Esophagus squamous epithelium (tissue), 4 donors: ENCODE measurements around the gene SLC44A3.

Source experiments
- CTCF ChIP-seq, 6 experiments: fragments of 450-650 bp in 4 of 6; fragments of 200-600 bp in 2 of 6; sonication (generic) in 2 of 6; IDR thresholded peaks; one replicate each; pipeline ENCODE4 v1.5.1; 2016 to 2019; ENCODE audit warnings: antibody characterized with exemption in 6 of 6, mild to moderate bottlenecking in 4 of 6, moderate library complexity in 4 of 6
- POLR2A ChIP-seq, 4 donors: fragments of 450-650 bp; IDR thresholded peaks; one replicate each; pipeline ENCODE4 v1.6.1; 2017; ENCODE audit warnings: antibody characterized with exemption in 4 of 4, mild to moderate bottlenecking in 4 of 4, moderate library complexity in 3 of 4

- TF ChIP-seq CTCF (IDR thresholded peaks at IDR 0.05) (no peak), POLR2A (IDR thresholded peaks at IDR 0.05) (no peak)
Measured at GRCh38 chr1:94799206-94799605, 21.0 kb upstream of the SLC44A3 start.
